Transverse colon (tissue), 4 donors: Measurements from ENCODE around the gene MED12L. TPM values are rescaled to one million over a fixed set of nuclear protein-coding genes. Genes with fewer than 3 reads are reported as not detected.

ENCODE experiments used
- DNase-seq: peaks from one replicate; pipeline ENCODE4 v3.0.0-alpha.2; 2019
- H3K27ac ChIP-seq, 4 donors: fragments of 200-600 bp; sonication (generic); 2 replicates each; pipeline ENCODE4 v1.5.1; 2016 to 2018; ENCODE audit warnings: inconsistent platforms in 4 of 4
- H3K27me3 ChIP-seq: fragments of 200-600 bp; sonication (generic); 2 replicates; pipeline ENCODE4 v1.5.1; 2017; ENCODE audit warnings: inconsistent platforms
- H3K36me3 ChIP-seq, 4 donors: fragments of 200-600 bp; sonication (generic); 2 replicates each; pipeline ENCODE4 v1.5.1; 2017 to 2019; ENCODE audit warnings: inconsistent platforms in 4 of 4
- H3K4me1 ChIP-seq, 4 donors: fragments of 200-600 bp; sonication (generic); 2 replicates each; pipeline ENCODE4 v1.5.1; 2017 to 2020; ENCODE audit warnings: inconsistent platforms in 4 of 4
- H3K4me3 ChIP-seq, 4 donors: fragments of 200-600 bp; sonication (generic); 1 replicate in 1 of 4; 2 replicates in 3 of 4; pipeline versions ENCODE4 v1.5.1 to v1.6.1; 2017 to 2019; ENCODE audit warnings: inconsistent platforms in 4 of 4
- H3K9me3 ChIP-seq, 2 donors: fragments of 200-600 bp; sonication (generic); 2 replicates each; pipeline ENCODE4 v1.5.1; 2017 to 2019; ENCODE audit warnings: inconsistent platforms in 2 of 2
- CTCF ChIP-seq, 5 experiments: fragments of 200-600 bp in 3 of 5; fragments of 450-650 bp in 2 of 5; sonication (generic) in 3 of 5; IDR thresholded peaks; 1 replicate in 2 of 5; 2 replicates in 3 of 5; pipeline ENCODE4 v1.5.1; 2016 to 2017; ENCODE audit warnings: antibody characterized with exemption in 5 of 5, inconsistent platforms in 3 of 5, mild to moderate bottlenecking in 2 of 5, moderate library complexity in 1 of 5
- EP300 ChIP-seq: sonication (generic); formaldehyde crosslinking; IDR thresholded peaks from one replicate; pipeline ENCODE4 v1.6.1; 2017; ENCODE audit warnings: antibody characterized with exemption, low read depth
- POLR2A ChIP-seq: fragments of 450-650 bp; IDR thresholded peaks from one replicate; pipeline ENCODE4 v1.6.1; 2016; ENCODE audit warnings: antibody characterized with exemption, mild to moderate bottlenecking, moderate library complexity
- POLR2AphosphoS5 ChIP-seq, 3 donors: sonication (generic); formaldehyde crosslinking; IDR thresholded peaks; one replicate each; pipeline ENCODE4 v1.6.1; 2016; ENCODE audit warnings: antibody characterized with exemption in 3 of 3
- WGBS, 2 donors: methylation state at CpG; one replicate each; pipeline ENCODE4 v1.1.5; 2018; ENCODE audit warnings: low coverage in 1 of 2; 5-methylcytosine and 5-hydroxymethylcytosine counted together
- in situ Hi-C, 4 donors: fragments of 200-750 bp; cut with MboI; loops; one replicate each; pipeline versions ENCODE4 v1.15.0 to v1.15.1; 2017; ENCODE audit warnings: low sequenced_read_pairs in 3 of 4, low pct_ligation_motif_present in 1 of 4, low pct_unique_long_range_greater_than_20kb in 1 of 4
- intact Hi-C: fragments of 100-400 bp; cut with DNase I; formaldehyde crosslinking; loops from one replicate; pipeline ENCODE4 v1.15.1; 2023; ENCODE audit warnings: low total_unique reads
- total RNA-seq, 4 donors: library from RNA; depleted of rRNA; stranded (reverse); fragments of >200 nt; gene quantifications; one replicate each; pipeline ENCODE4 v1.1.0, GENCODE V29; 2016

The MED12L gene
- 1 to 10 TPM in 2 of 4 donors, under 1 TPM in 2; under 0.01 to 8.6 (median 0.64) TPM for total RNA-seq

- Histone ChIP-seq H3K9me3 (no peaks in the 10 kb centered on the region), H3K27ac (peak within 1 kb of the TSS in 1 of 4 donors; percentile 31), H3K4me3 (peak within 1 kb of the TSS; percentile 43 to 66 (median 48)), H3K27me3 (peaks cover 67% of the 10 kb centered on the region), H3K36me3 (no peaks in the 10 kb centered on the region), H3K4me1 (peaks cover 0 to 24% (median 21%) of the 10 kb centered on the region in 4 donors)
- 1% methylated on average over 24 of the region's 84 CpGs; no CpG with 5 or more reads in 1 of the 2 donors for WGBS, 2 donors
- in situ Hi-C loops (no loop called here), intact Hi-C loops (no loop called here)
- TF ChIP-seq CTCF (IDR thresholded peaks at IDR 0.05) = no peak
- TF ChIP-seq POLR2AphosphoS5 (IDR thresholded peaks at IDR 0.05) = no peak
- no peak for TF ChIP-seq EP300
- no peak for TF ChIP-seq POLR2A
- peak; percentile 71 for DNase-seq
These were observed at the start of gene MED12L for GRCh38 chr3:151085227-151085888. MED12L (plus strand) TSS chr3:151085664; CDS start chr3:151086927, 1,263 bp downstream.

- Histone ChIP-seq H3K4me3 (no peak overlapping the region), H3K27me3 (no peaks in the 10 kb centered on the region), H3K9me3 (no peaks in the 10 kb centered on the region), H3K27ac (no peak overlapping the region), H3K4me1 (no peaks in the 10 kb centered on the region), H3K36me3 (no peaks in the 10 kb centered on the region)
- TF ChIP-seq EP300 = no peak
- no peak for TF ChIP-seq POLR2AphosphoS5 (IDR thresholded peaks at IDR 0.05)
- no peak for TF ChIP-seq CTCF (IDR thresholded peaks at IDR 0.05)
- TF ChIP-seq POLR2A = no peak
- intact Hi-C loops (no loop called here), in situ Hi-C loops (no loop called here)
- WGBS, 2 donors = 43 to 92% methylated on average over 2 to 4 of the region's 4 CpGs
- DNase-seq = peak; percentile 9
These were observed 47.6 kb upstream of the MED12L start for GRCh38 chr3:151037746-151038477.

GRCh38 chr3:151044706-151045105, 40.8 kb upstream of the MED12L start:
- H3K36me3 ChIP-seq = no peaks in the 10 kb centered on the region
- intact Hi-C loops = no loop called here
- no peaks in the 10 kb centered on the region for H3K27me3 ChIP-seq
- DNase-seq = no peak
- H3K4me3 ChIP-seq = no peak overlapping the region
- 86 to 87% methylated on average over 1 of the region's 1 CpG for WGBS, 2 donors
- H3K9me3 ChIP-seq = no peaks in the 10 kb centered on the region
- H3K27ac ChIP-seq = no peak overlapping the region
- TF ChIP-seq POLR2AphosphoS5 (IDR thresholded peaks at IDR 0.05) (no peak), POLR2A (no peak), EP300 (no peak), CTCF (IDR thresholded peaks at IDR 0.05) (no peak)
- in situ Hi-C loops = no loop called here
- no peaks in the 10 kb centered on the region for H3K4me1 ChIP-seq

- Histone ChIP-seq H3K9me3 (no peaks in the 10 kb centered on the region), H3K4me3 (no peak overlapping the region), H3K27me3 (no peaks in the 10 kb centered on the region), H3K36me3 (no peaks in the 10 kb centered on the region), H3K4me1 (no peaks in the 10 kb centered on the region), H3K27ac (no peak overlapping the region)
- TF ChIP-seq POLR2A = no peak
- no peak for TF ChIP-seq CTCF (IDR thresholded peaks at IDR 0.05)
- no peak for TF ChIP-seq EP300
- TF ChIP-seq POLR2AphosphoS5 (IDR thresholded peaks at IDR 0.05) = no peak
- intact Hi-C loops = no loop called here
- no peak for DNase-seq
- in situ Hi-C loops = no loop called here
These were observed 37.8 kb upstream of the MED12L start for GRCh38 chr3:151047636-151048035.
